Activated CD4-positive, alpha-beta T cell treated with anti-CD3 and anti-CD28 coated beads for 36 hours (primary cell): Measurements from ENCODE around the gene GULP1. TPM values are rescaled to one million over a fixed set of nuclear protein-coding genes. Genes with fewer than 3 reads are reported as not detected.

Experiments
- ATAC-seq: fragments of 200-7000 bp; cut with Tn5 transposase; one replicate; pipeline ENCODE4 v1.10.0; 2021; ENCODE audit warnings: mild to moderate bottlenecking, moderate library complexity
- CTCF ChIA-PET: fragments of 350-600 bp; sonication (Branson Sonifier 250); formaldehyde crosslinking; loops from one replicate; lab custom pipeline; 2021; ENCODE audit warnings: antibody characterized with exemption; lab: Charles Lee
- POLR2A ChIA-PET: fragments of 350-600 bp; sonication (Branson Sonifier 250); formaldehyde crosslinking; loops from one replicate; lab custom pipeline; 2021; ENCODE audit warnings: antibody characterized with exemption, inconsistent platforms; lab: Charles Lee
- DNase-seq: peaks from one replicate; pipeline ENCODE4 v3.0.0-alpha.2; 2020
- H3K27ac Mint-ChIP-seq: one replicate; pipeline ENCODE4 v1.8.0; 2021; ENCODE audit warnings: mixed read lengths
- H3K27me3 Mint-ChIP-seq: one replicate; pipeline ENCODE4 v1.8.0; 2021; ENCODE audit warnings: mixed read lengths
- H3K36me3 Mint-ChIP-seq: one replicate; pipeline ENCODE4 v1.8.0; 2021; ENCODE audit warnings: low read depth, mixed read lengths
- H3K4me1 Mint-ChIP-seq: one replicate; pipeline ENCODE4 v1.8.0; 2021; ENCODE audit warnings: mixed read lengths
- H3K4me3 Mint-ChIP-seq: one replicate; pipeline ENCODE4 v1.8.0; 2021; ENCODE audit warnings: mild to moderate bottlenecking, moderate library complexity, mixed read lengths
- H3K9me3 Mint-ChIP-seq: one replicate; pipeline ENCODE4 v1.8.0; 2021; ENCODE audit warnings: low read depth, mixed read lengths
- intact Hi-C, 2 experiments: fragments of 100-400 bp; cut with DNase I in 1 of 2; cut with micrococcal nuclease in 1 of 2; formaldehyde crosslinking; loops; one replicate each; pipeline versions ENCODE4 v1.14.2 to v1.15.1; 2022 to 2024; cut with DNase I, micrococcal nuclease
- total RNA-seq, 2 experiments: library from RNA; stranded (reverse); gene quantifications; one replicate each; pipeline ENCODE4 v1.2.3, GENCODE V29; 2021

The GULP1 gene
- total RNA-seq, 2 experiments from 2014 or later: not detected

DNA sequence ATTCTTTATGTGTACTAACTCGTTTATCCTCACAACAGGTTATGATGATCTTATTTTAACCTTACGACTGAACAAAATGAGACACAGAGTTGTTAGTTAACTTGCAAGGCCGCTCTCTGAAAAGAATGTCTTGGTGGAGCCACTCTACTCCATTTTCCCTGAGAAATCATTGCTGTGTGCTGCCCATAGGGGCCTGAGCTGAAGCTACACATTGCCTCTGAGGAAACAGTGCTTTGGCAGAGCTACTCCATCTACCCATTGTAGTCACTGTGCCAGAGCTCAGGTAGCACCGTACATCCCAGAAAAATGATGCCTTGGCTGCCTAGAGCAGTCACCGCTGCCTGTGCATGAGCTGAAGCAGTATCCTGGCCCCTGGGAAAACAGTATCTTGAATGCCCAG lies 61.6 kb downstream of the GULP1 start:
- no peaks in the 10 kb centered on the region for H3K27me3 Mint-ChIP-seq
- CTCF ChIA-PET: interaction anchor here (1.6 kb wide), 1 partner anchor 9 kb away, joined by 4 read pairs; no protein-coding TSS in a partner anchor
- no peak overlapping the region for H3K4me3 Mint-ChIP-seq
- no peaks in the 10 kb centered on the region for H3K9me3 Mint-ChIP-seq
- no peaks in the 10 kb centered on the region for H3K36me3 Mint-ChIP-seq
- ATAC-seq (no peak), DNase-seq (no peak)
- no peaks in the 10 kb centered on the region for H3K4me1 Mint-ChIP-seq
- H3K27ac Mint-ChIP-seq: no peak overlapping the region
- POLR2A ChIA-PET: no interaction called here
- intact Hi-C loops: no loop called here

GRCh38 chr2:188360485-188361263 lies 69.0 kb downstream of the GULP1 start:
- H3K9me3 Mint-ChIP-seq: no peaks in the 10 kb centered on the region
- DNase-seq: no peak
- ATAC-seq: no peak
- intact Hi-C loops: loop anchor here in 1 of 2 experiments (10.0 kb wide), 1 partner anchor 856 kb away; no protein-coding TSS in a partner anchor
- no peaks in the 10 kb centered on the region for H3K27me3 Mint-ChIP-seq
- POLR2A ChIA-PET: no interaction called here
- no peak overlapping the region for H3K4me3 Mint-ChIP-seq
- CTCF ChIA-PET: interaction anchor here (0.6 to 1.2 kb wide), 2 partner anchors 9 to 1083 kb away, joined by 3 read pairs; no protein-coding TSS in a partner anchor
- H3K36me3 Mint-ChIP-seq: no peaks in the 10 kb centered on the region
- no peak overlapping the region for H3K27ac Mint-ChIP-seq
- no peaks in the 10 kb centered on the region for H3K4me1 Mint-ChIP-seq

DNA sequence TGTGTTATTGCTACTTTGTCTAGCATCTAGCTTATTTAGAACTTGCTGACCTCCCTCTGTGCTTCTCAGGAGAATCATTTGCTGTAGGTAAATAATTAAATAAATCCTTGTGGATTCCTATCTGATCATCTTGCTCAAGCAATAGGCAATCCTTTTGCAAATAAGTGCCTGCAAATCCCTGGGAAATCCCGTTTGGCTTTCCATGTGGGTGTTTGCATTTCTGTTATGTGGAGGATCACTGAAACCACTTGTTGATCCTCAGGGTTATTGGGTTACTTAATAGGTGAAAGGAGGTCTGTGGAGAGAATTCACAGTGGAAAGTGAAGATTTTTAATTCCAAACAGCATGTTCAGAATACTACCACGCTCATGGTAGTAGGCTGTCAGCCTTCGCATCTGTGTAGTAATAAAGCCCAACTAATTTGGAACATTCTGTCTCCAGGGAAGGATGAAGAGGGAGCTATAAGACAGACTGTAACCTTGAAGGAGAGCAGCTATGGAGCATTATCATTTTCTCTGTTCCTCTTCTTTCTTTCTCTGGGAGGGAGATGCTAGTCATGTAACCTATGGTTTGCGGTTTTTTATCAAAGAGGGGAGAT lies 72.5 kb downstream of the GULP1 start:
- H3K9me3 Mint-ChIP-seq: no peaks in the 10 kb centered on the region
- H3K36me3 Mint-ChIP-seq: no peaks in the 10 kb centered on the region
- H3K27ac Mint-ChIP-seq: no peak overlapping the region
- ATAC-seq (no peak), DNase-seq (no peak)
- intact Hi-C loops: loop anchor here in 1 of 2 experiments (10.0 kb wide), 1 partner anchor 859 kb away; no protein-coding TSS in a partner anchor
- no peaks in the 10 kb centered on the region for H3K4me1 Mint-ChIP-seq
- H3K27me3 Mint-ChIP-seq: no peaks in the 10 kb centered on the region
- CTCF ChIA-PET: no interaction called here
- H3K4me3 Mint-ChIP-seq: no peak overlapping the region
- POLR2A ChIA-PET: no interaction called here

DNA sequence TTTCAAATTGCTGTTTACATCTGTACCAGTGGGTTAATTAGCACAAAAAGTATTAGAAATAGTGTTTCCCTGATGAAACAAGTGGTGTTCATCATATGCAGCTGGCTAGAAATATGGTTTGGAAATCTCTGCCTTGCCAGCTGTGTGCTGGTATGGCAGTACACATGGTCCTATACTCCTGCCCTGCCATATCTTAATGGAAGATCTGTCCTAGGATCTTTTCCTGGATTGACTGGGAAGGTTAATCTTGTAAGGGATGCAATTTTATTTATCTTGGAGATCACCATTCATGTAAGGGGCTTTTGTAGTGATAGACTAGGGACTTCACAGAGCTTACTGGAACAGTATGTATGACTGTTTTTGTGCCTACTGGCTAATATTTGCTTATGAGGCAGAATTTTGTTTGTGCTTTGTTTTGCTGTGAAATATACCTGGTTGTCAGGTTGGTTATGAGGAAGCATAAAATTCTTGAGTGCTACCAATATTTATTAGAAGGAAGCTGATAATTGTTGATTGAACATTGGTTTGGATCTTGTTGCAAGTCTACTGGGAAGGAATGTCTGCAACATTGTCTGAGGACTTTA lies 73.5 kb downstream of the GULP1 start:
- Mint-ChIP-seq H3K36me3 (no peaks in the 10 kb centered on the region), H3K27ac (no peak overlapping the region), H3K27me3 (no peaks in the 10 kb centered on the region), H3K4me1 (no peaks in the 10 kb centered on the region), H3K4me3 (no peak overlapping the region), H3K9me3 (no peaks in the 10 kb centered on the region)
- POLR2A ChIA-PET: no interaction called here
- CTCF ChIA-PET: no interaction called here
- DNase-seq (no peak), ATAC-seq (no peak)
- intact Hi-C loops: loop anchor here in 1 of 2 experiments (10.0 kb wide), 1 partner anchor 860 kb away; no protein-coding TSS in a partner anchor

GRCh38 chr2:188367164-188367563 lies 75.5 kb downstream of the GULP1 start:
- ATAC-seq (no peak), DNase-seq (no peak)
- CTCF ChIA-PET: no interaction called here
- intact Hi-C loops: loop anchor here in 1 of 2 experiments (10.0 kb wide), 1 partner anchor 862 kb away; no protein-coding TSS in a partner anchor
- no peaks in the 10 kb centered on the region for H3K9me3 Mint-ChIP-seq
- H3K27ac Mint-ChIP-seq: no peak overlapping the region
- no peak overlapping the region for H3K4me3 Mint-ChIP-seq
- no peaks in the 10 kb centered on the region for H3K27me3 Mint-ChIP-seq
- no peaks in the 10 kb centered on the region for H3K4me1 Mint-ChIP-seq
- POLR2A ChIA-PET: no interaction called here
- H3K36me3 Mint-ChIP-seq: no peaks in the 10 kb centered on the region

GRCh38 chr2:188369365-188369764 lies 77.7 kb downstream of the GULP1 start:
- CTCF ChIA-PET: interaction anchor here (0.6 to 1.0 kb wide), 4 partner anchors 9 to 500 kb away, joined by 3 to 4 read pairs (median 3); no protein-coding TSS in a partner anchor
- intact Hi-C loops: loop anchor here (1.0 to 10.0 kb wide), 2 partner anchors 865 to 869 kb away; no protein-coding TSS in a partner anchor
- ATAC-seq (no peak), DNase-seq (peak; percentile 20)
- Mint-ChIP-seq H3K4me1 (no peaks in the 10 kb centered on the region), H3K4me3 (no peak overlapping the region), H3K27me3 (no peaks in the 10 kb centered on the region), H3K27ac (no peak overlapping the region), H3K9me3 (no peaks in the 10 kb centered on the region), H3K36me3 (no peaks in the 10 kb centered on the region)
- POLR2A ChIA-PET: no interaction called here

DNA sequence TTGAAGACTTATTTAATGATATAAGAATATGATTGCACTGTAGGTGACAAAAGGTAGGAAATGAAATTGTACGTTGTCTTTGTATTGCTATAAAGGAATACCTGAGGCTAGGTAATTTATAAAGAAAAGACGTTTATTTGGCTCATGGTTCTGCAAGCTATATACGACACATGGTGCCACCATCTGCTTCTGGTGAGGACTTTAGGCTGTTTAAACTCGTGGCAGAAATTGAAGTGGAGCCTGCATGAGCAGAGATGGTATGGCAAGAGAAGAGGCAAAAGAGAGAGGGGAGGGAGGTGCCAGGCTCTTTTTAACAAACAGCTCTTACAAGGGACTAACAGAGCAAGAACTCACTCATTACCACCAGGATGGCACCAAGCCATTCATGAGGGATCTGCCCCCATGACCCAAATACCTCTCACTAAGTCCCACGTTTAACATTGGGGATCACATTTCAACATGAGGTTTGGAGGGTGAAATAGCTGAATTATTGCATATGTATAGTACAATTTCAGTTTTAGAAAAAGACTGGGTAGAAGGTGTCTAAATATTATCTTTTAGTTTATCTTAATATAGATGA lies 86.8 kb downstream of the GULP1 start:
- H3K27ac Mint-ChIP-seq: no peak overlapping the region
- CTCF ChIA-PET: no interaction called here
- H3K36me3 Mint-ChIP-seq: no peaks in the 10 kb centered on the region

DNA sequence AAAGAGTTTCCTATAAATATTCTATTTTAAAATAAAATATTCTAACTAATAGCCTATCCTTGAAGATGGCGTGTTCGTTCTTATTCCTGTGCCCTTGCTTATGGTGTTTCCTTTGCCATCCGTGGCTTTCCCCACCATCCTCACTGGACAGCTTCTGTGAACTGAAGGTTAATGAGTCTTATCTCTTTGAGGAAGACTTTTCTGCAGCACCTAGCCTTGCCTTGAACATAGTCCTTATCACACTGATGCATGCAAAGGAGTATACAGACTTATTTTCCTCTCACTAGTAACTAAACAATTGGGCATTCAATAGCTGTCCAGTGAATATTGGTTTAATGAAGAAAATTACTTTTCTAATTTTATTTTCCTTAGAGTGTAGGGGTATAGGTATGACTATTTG lies 88.1 kb downstream of the GULP1 start:
- ChIA-PET POLR2A (no interaction called here), CTCF (interaction anchor here (0.6 kb wide), 1 partner anchor 38 kb away, joined by 3 read pairs; no protein-coding TSS in a partner anchor)
- intact Hi-C loops: no loop called here
- H3K27me3 Mint-ChIP-seq: no peaks in the 10 kb centered on the region
- ATAC-seq (no peak), DNase-seq (no peak)
- H3K27ac Mint-ChIP-seq: no peak overlapping the region
- H3K9me3 Mint-ChIP-seq: peaks cover 2% of the 10 kb centered on the region
- H3K4me1 Mint-ChIP-seq: no peaks in the 10 kb centered on the region
- no peak overlapping the region for H3K4me3 Mint-ChIP-seq
- H3K36me3 Mint-ChIP-seq: no peaks in the 10 kb centered on the region

More for the DNA sequence above, 86.8 kb downstream of the GULP1 start:
- Mint-ChIP-seq H3K27me3 (no peaks in the 10 kb centered on the region), H3K4me1 (no peaks in the 10 kb centered on the region), H3K9me3 (no peaks in the 10 kb centered on the region), H3K4me3 (no peak overlapping the region)
- no peak for DNase-seq
- intact Hi-C loops: no loop called here
- POLR2A ChIA-PET: no interaction called here
- ATAC-seq: no peak

- Mint-ChIP-seq H3K9me3 (peaks cover 2% of the 10 kb centered on the region), H3K27ac (no peak overlapping the region), H3K4me1 (no peaks in the 10 kb centered on the region), H3K27me3 (no peaks in the 10 kb centered on the region), H3K4me3 (no peak overlapping the region), H3K36me3 (no peaks in the 10 kb centered on the region)
- ChIA-PET CTCF (interaction anchor here (0.6 kb wide), 1 partner anchor 37 kb away, joined by 3 read pairs; no protein-coding TSS in a partner anchor), POLR2A (no interaction called here)
- intact Hi-C loops: no loop called here
- ATAC-seq: no peak
- DNase-seq: no peak
Measured at GRCh38 chr2:188380280-188380679, 88.6 kb downstream of the GULP1 start.

DNA sequence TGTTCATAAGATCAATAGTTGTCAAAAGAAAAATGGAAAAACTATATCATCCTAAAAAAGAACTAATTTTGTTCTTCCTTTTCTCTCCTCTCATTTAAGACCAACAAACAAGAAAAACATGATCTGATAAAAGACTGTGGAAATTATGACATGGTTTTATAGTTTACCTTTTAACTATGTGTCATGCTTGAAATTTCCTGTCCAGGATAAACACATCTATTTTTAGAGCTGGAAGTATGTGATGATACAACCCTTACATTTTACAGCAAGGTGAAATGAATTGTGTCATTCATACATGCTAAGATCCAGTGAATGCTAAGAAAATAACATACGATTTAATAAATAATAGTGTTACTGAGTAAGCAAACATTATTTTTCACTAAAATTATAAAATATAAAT lies 89.9 kb downstream of the GULP1 start:
- no peaks in the 10 kb centered on the region for H3K36me3 Mint-ChIP-seq
- ChIA-PET CTCF (no interaction called here), POLR2A (no interaction called here)
- H3K4me3 Mint-ChIP-seq: no peak overlapping the region
- no peak overlapping the region for H3K27ac Mint-ChIP-seq
- intact Hi-C loops: no loop called here
- H3K27me3 Mint-ChIP-seq: no peaks in the 10 kb centered on the region
- peaks cover 7% of the 10 kb centered on the region for H3K9me3 Mint-ChIP-seq
- H3K4me1 Mint-ChIP-seq: no peaks in the 10 kb centered on the region
- DNase-seq (no peak), ATAC-seq (no peak)

GRCh38 chr2:188382107-188382506 lies 90.4 kb downstream of the GULP1 start:
- H3K9me3 Mint-ChIP-seq: peaks cover 7% of the 10 kb centered on the region

More at GRCh38 chr2:188382107-188382506, 90.4 kb downstream of the GULP1 start:
- DNase-seq: no peak
- no peaks in the 10 kb centered on the region for H3K36me3 Mint-ChIP-seq
- ChIA-PET CTCF (no interaction called here), POLR2A (no interaction called here)
- no peak for ATAC-seq
- no peak overlapping the region for H3K4me3 Mint-ChIP-seq
- intact Hi-C loops: no loop called here
- no peak overlapping the region for H3K27ac Mint-ChIP-seq
- no peaks in the 10 kb centered on the region for H3K27me3 Mint-ChIP-seq
- no peaks in the 10 kb centered on the region for H3K4me1 Mint-ChIP-seq
